Hepatocyte (in vitro differentiated cells): ENCODE measurements around the gene RNLS.

ENCODE experiments used
- CTCF ChIP-seq: fragments of 200-600 bp; sonication (generic); IDR thresholded peaks from 2 replicates; pipeline ENCODE4 v1.5.1; 2016; ENCODE audit warnings: antibody characterized with exemption, mild to moderate bottlenecking; ENCODE audit not compliant: poor library complexity
- EZH2 ChIP-seq: fragments of 200-600 bp; sonication (generic); IDR thresholded peaks from 2 replicates; pipeline ENCODE4 v1.6.1; 2016; ENCODE audit warnings: antibody characterized with exemption, mild to moderate bottlenecking, borderline replicate concordance
- EZH2phosphoT487 ChIP-seq: fragments of 200-600 bp; sonication (generic); IDR thresholded peaks from one replicate; pipeline ENCODE4 v1.6.1; 2018; ENCODE audit warnings: antibody characterized with exemption, mild to moderate bottlenecking, low read depth, moderate library complexity; ENCODE audit not compliant: unreplicated experiment, severe bottlenecking

GRCh38 chr10:88228130-88228529, 355.0 kb downstream of the RNLS start:
- no peak for TF ChIP-seq CTCF
- TF ChIP-seq EZH2 = no peak
- TF ChIP-seq EZH2phosphoT487 = no peak
